ENCODE measurements around the gene RNF181. TPM values are rescaled to one million over a fixed set of nuclear protein-coding genes. Genes with fewer than 3 reads are reported as not detected.

Gene RNF181
- total and polyA plus RNA-seq, 2 of the 13 experiments (the other 11 are each of a cell fraction or from before 2014, with no cell fraction given), result 224 to 578 TPM

- TF ChIP-seq ZNF124 (CRISPR knock-in tag; IDR thresholded peaks at IDR 0.05), result no peak
- no peak for TF ChIP-seq REPIN1 (CRISPR knock-in tag; IDR thresholded peaks at IDR 0.05; ENCODE audit: borderline replicate concordance, low read depth)
- no peak for TF ChIP-seq AFF4 (CRISPR knock-in tag; IDR thresholded peaks at IDR 0.05)
- 0 out of 2 replicates have a peak, but pooled peaks have one; percentile 34 for TF ChIP-seq FOXA3 (CRISPR knock-in tag; IDR thresholded peaks at IDR 0.05)
- peak; percentile 39; the same call in 1 of the 2 replicates for TF ChIP-seq KLF15 (CRISPR knock-in tag; IDR thresholded peaks at IDR 0.05; ENCODE audit: borderline replicate concordance)
- TF ChIP-seq ZBTB26 (CRISPR knock-in tag; IDR thresholded peaks at IDR 0.05; ENCODE audit: borderline replicate concordance), result peak; percentile 67; the same call in 1 of the 2 replicates
- no peak for TF ChIP-seq ZNF775 (CRISPR knock-in tag; IDR thresholded peaks at IDR 0.05; ENCODE audit: borderline replicate concordance)
- no peak for TF ChIP-seq NFATC3 (CRISPR knock-in tag; IDR thresholded peaks at IDR 0.05)
- peak; percentile 68; the same call in 1 of the 2 replicates for TF ChIP-seq NR2F6 (IDR thresholded peaks at IDR 0.05)
- peak; percentile 47; the same call in 1 of the 2 replicates for TF ChIP-seq NR2F6 (CRISPR knock-in tag; IDR thresholded peaks at IDR 0.05)
- TF ChIP-seq ZNF335 (CRISPR knock-in tag; IDR thresholded peaks at IDR 0.05), result no peak
- no peak for TF ChIP-seq ZNF317 (CRISPR knock-in tag; IDR thresholded peaks at IDR 0.05)
- TF ChIP-seq SAFB2 (CRISPR knock-in tag; IDR thresholded peaks at IDR 0.05; ENCODE audit: borderline replicate concordance, low read depth), result no peak
- TF ChIP-seq HMGXB3 (CRISPR knock-in tag; IDR thresholded peaks at IDR 0.05; ENCODE audit: borderline replicate concordance), result no peak
- no peak for TF ChIP-seq ZNF83 (CRISPR knock-in tag; IDR thresholded peaks at IDR 0.05; ENCODE audit: borderline replicate concordance)
- no peak for TF ChIP-seq HNF1A (IDR thresholded peaks at IDR 0.05; ENCODE audit: low read depth)
- peak; percentile 79; the same call in 1 of the 2 replicates for TF ChIP-seq HNF1A (CRISPR knock-in tag; IDR thresholded peaks at IDR 0.05; ENCODE audit: borderline replicate concordance)
Measured at GRCh38 chr2:85558160-85558559, 37.4 kb upstream of the RNF181 start (continued).
